K562 (cell line): Measurements from ENCODE around the gene ALKBH3. TPM values are rescaled to one million over a fixed set of nuclear protein-coding genes. Genes with fewer than 3 reads are reported as not detected.

Experiments used
- ATAC-seq: fragments of 200-7000 bp; cut with Tn5 transposase; 3 replicates; pipeline ENCODE4 v1.9.1; 2020; ENCODE audit warnings: moderate library complexity
- BruUV-seq: library from RNA; stranded (reverse); fragments of 400-500 nt; replicated peaks from 2 replicates; lab custom pipeline; 2021; lab: Mats Ljungman, UMichigan
- CTCF ChIA-PET: fragments of 300-600 bp; formaldehyde crosslinking; extraction: SDS; loops from one replicate; lab custom pipeline; 2021; ENCODE audit warnings: low intra/inter-chr PET ratio; lab: Yijun Ruan, JAX
- POLR2A ChIA-PET: fragments of 300-600, 350-650 bp; sonication (Branson Sonifier 250); formaldehyde crosslinking; extraction: SDS; loops from one replicate; lab custom pipeline; 2021; ENCODE audit warnings: antibody characterized with exemption, inconsistent platforms; lab: Yijun Ruan, JAX
- DNase-seq, 4 experiments: peaks; one replicate each; pipeline versions ENCODE4 v3.0.0 to v3.0.0-alpha.2; 2011 to 2018; ENCODE audit warnings: low spot score in 3 of 4, mixed read lengths in 3 of 4; ENCODE audit errors: extremely low read depth in 1 of 4
- FAIRE-seq: peaks from 2 replicates; lab custom pipeline; 2011; peaks lifted over from hg19 to GRCh38; lab: Jason Lieb, UNC
- H2AFZ ChIP-seq: 2 replicates; pipeline ENCODE4 v1.6.0; 2011; ENCODE audit warnings: low read depth, low read length, control low read depth, inconsistent platforms
- H3K27ac ChIP-seq: fragments of 200-600 bp; 3 replicates; pipeline ENCODE4 v1.8.0; 2011; ENCODE audit warnings: low read depth, mild to moderate bottlenecking, control low read depth, inconsistent platforms, low read length, moderate library complexity, mixed read lengths; ENCODE audit errors: extremely low read depth
- H3K27me3 ChIP-seq, 2 experiments: fragments of 300-600 bp in 1 of 2; 2 replicates in 1 of 2; 3 replicates in 1 of 2; pipeline versions ENCODE4 v1.6.0 to v1.8.0; 2011; ENCODE audit warnings: inconsistent platforms in 2 of 2, low read length in 2 of 2, mild to moderate bottlenecking in 1 of 2, mixed read lengths in 1 of 2, moderate library complexity in 1 of 2; ENCODE audit not compliant: control insufficient read depth in 2 of 2, insufficient read depth in 2 of 2
- H3K36me3 ChIP-seq: fragments of 300-600 bp; 3 replicates; pipeline ENCODE4 v1.8.0; 2011; ENCODE audit warnings: mild to moderate bottlenecking, low read length, inconsistent platforms; ENCODE audit not compliant: control insufficient read depth, insufficient read depth
- H3K4me1 ChIP-seq, 2 experiments: fragments of 200-600 bp in 1 of 2; replicated peaks in 1 of 2; 2 replicates in 1 of 2; 3 replicates in 1 of 2; pipeline versions ENCODE4 v1.5.1 to v1.8.0; 2011; ENCODE audit warnings: inconsistent platforms in 2 of 2, low read length in 2 of 2, mild to moderate bottlenecking in 1 of 2, mixed read lengths in 1 of 2, moderate library complexity in 1 of 2; ENCODE audit not compliant: control insufficient read depth in 2 of 2, insufficient read depth in 2 of 2
- H3K4me2 ChIP-seq: 2 replicates; pipeline ENCODE4 v1.6.1; 2011; ENCODE audit warnings: low read length, control low read depth, inconsistent platforms, mixed read lengths; ENCODE audit not compliant: insufficient read depth
- H3K4me3 ChIP-seq: fragments of 200-600 bp; sonication (generic), shearing (Covaris generic); 2 replicates; pipeline ENCODE4 v1.5.1; 2016; ENCODE audit warnings: control low read depth, inconsistent platforms
- H3K79me2 ChIP-seq: fragments of 200-600 bp; 3 replicates; pipeline ENCODE4 v1.8.0; 2011; ENCODE audit warnings: low read length, inconsistent platforms; ENCODE audit not compliant: control insufficient read depth, insufficient read depth
- H3K9ac ChIP-seq, 2 experiments: 2 replicates each; pipeline versions ENCODE4 v1.6.0 to v1.6.1; 2011; ENCODE audit warnings: low read depth in 2 of 2, low read length in 2 of 2, control low read depth in 1 of 2, inconsistent platforms in 1 of 2, mild to moderate bottlenecking in 1 of 2, mixed read lengths in 1 of 2; ENCODE audit not compliant: insufficient read depth in 1 of 2
- H3K9me1 ChIP-seq: one replicate; pipeline ENCODE4 v1.6.0; 2011; ENCODE audit warnings: inconsistent platforms, mild to moderate bottlenecking, low read length, moderate library complexity; ENCODE audit not compliant: control insufficient read depth, insufficient read depth
- H3K9me3 ChIP-seq: replicated peaks from 2 replicates; pipeline ENCODE4 v1.5.1; 2011; ENCODE audit warnings: low read depth, low read length, inconsistent platforms; ENCODE audit not compliant: control insufficient read depth, insufficient read depth
- H4K20me1 ChIP-seq: replicated peaks from 2 replicates; pipeline ENCODE4 v1.6.1; 2011; ENCODE audit warnings: low read length, inconsistent platforms, mixed read lengths; ENCODE audit not compliant: control insufficient read depth, insufficient read depth
- HNRNPL ChIP-seq: fragments of 200-400 bp; formaldehyde crosslinking; IDR thresholded peaks from 2 replicates; pipeline ENCODE4 v1.6.1; 2017; ENCODE audit warnings: low read depth, mild to moderate bottlenecking, low read length
- MEIS2 ChIP-seq: fragments of 450-650 bp; IDR thresholded peaks from 2 replicates; pipeline ENCODE4 v1.6.1; 2014; ENCODE audit warnings: mild to moderate bottlenecking; ENCODE audit not compliant: partially characterized antibody
- NEUROD1 ChIP-seq: fragments of 150-350 bp; IDR thresholded peaks from 2 replicates; pipeline ENCODE4 v1.6.1; 2014; ENCODE audit warnings: borderline replicate concordance, low read length, low read depth; ENCODE audit not compliant: partially characterized antibody
- PYGO2 ChIP-seq: fragments of 450-650 bp; IDR thresholded peaks from 2 replicates; pipeline ENCODE4 v1.6.1; 2016; ENCODE audit warnings: mild to moderate bottlenecking, missing genetic modification characterization, moderate library complexity, missing compliant biosample characterization
- TGIF2 ChIP-seq: sonication (generic); formaldehyde crosslinking; IDR thresholded peaks from 2 replicates; pipeline ENCODE4 v1.8.1; 2022; ENCODE audit warnings: mild to moderate bottlenecking, missing genetic modification reagents, moderate library complexity
- ZC3H11A ChIP-seq: IDR thresholded peaks from 2 replicates; pipeline ENCODE4 v1.6.1; 2012; ENCODE audit warnings: low read depth, low read length, improper control_type of control experiment
- ZNF143 ChIP-seq: sonication (generic); formaldehyde crosslinking; IDR thresholded peaks from 2 replicates; pipeline ENCODE4 v1.9.0; 2022; ENCODE audit warnings: mild to moderate bottlenecking, missing genetic modification reagents
- WGBS: fragments of 100-300 bp; shearing (Covaris generic); methylation state at CpG from one replicate; pipeline ENCODE4 v1.1.6; 2016; ENCODE audit warnings: low coverage, mixed read lengths; ENCODE audit not compliant: insufficient coverage; ENCODE audit errors: missing lambda C conversion rate; 5-methylcytosine and 5-hydroxymethylcytosine counted together
- in situ Hi-C: fragments of 300-500 bp; cut with MboI; formaldehyde crosslinking; loops from 4 replicates; pipeline ENCODE4 v1.15.0; 2018; ENCODE audit warnings: inconsistent platforms, mixed read lengths
- intact Hi-C: fragments of 100-400 bp; cut with micrococcal nuclease; formaldehyde crosslinking; loops from 2 replicates; pipeline ENCODE4 v1.14.2; 2022
- polyA plus RNA-seq, 8 experiments: library from polyadenylated mRNA; depleted of rRNA in 4 of 8; stranded (reverse) in 5 of 8; unstranded in 3 of 8; fragments of >200 nt; fragmentation: Nextera tagmentation in 2 of 8; fragmentation: Illumina TruSeq in 1 of 8; extraction: Ambion mirVana in 2 of 8; extraction: Trizol in 1 of 8; gene quantifications; 2 replicates each; pipeline versions ENCODE4 v1.2.1 to v1.2.3, GENCODE V29; 2011 to 2014; ENCODE audit warnings: inconsistent platforms in 1 of 8, missing spikeins in 1 of 8
- total RNA-seq, 7 experiments: library from RNA; depleted of rRNA in 6 of 7; stranded (reverse); fragments of >200 nt in 6 of 7; fragmentation: Illumina TruSeq in 2 of 7; extraction: Trizol in 2 of 7; gene quantifications; 2 replicates each; pipeline versions ENCODE4 v1.2.1 to v1.2.3, GENCODE V29; 2011 to 2021; ENCODE audit warnings: low replicate concordance in 1 of 7
- TF ChIP-seq, protein P1 (sequence below): sonication (generic); formaldehyde crosslinking; IDR thresholded peaks from 2 replicates; pipeline ENCODE4 v1.8.0; 2022; ENCODE audit warnings: mild to moderate bottlenecking, missing genetic modification reagents

The ALKBH3 gene
- total and polyA plus RNA-seq, 9 of the 15 experiments (the other 6 are each of a cell fraction or from before 2014, with no cell fraction given): 16.0 to 49.9 (median 36.5) TPM

DNA sequence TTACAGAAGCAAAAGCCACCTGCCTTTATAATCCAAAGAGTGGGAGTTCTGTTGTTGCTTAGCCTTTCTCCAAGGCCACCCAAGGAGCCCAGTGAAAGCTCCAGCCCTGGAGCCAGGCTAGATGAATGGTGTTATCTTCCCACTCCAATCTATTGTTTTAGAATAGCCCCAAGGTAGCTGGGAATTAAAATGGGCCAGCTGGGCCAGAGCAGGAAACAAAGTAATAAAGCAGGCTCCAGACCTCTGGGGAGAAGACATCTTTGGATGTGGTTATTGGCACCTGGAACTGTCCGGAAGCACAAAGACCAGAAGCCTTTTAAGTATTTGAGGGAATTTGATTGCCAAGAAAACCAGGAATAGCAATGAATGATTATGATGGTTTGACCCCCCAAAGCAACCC, 70.6 kb downstream of the ALKBH3 start:
- Histone ChIP-seq H3K4me2 (no peak overlapping the region), H4K20me1 (no peaks in the 10 kb centered on the region), H3K9me1 (no peaks in the 10 kb centered on the region)
- no peak for FAIRE-seq
- no peak for TF ChIP-seq MEIS2
- TF ChIP-seq HNRNPL: no peak
- TF ChIP-seq TGIF2 (CRISPR knock-in tag): no peak
- TF ChIP-seq, protein P1, sequence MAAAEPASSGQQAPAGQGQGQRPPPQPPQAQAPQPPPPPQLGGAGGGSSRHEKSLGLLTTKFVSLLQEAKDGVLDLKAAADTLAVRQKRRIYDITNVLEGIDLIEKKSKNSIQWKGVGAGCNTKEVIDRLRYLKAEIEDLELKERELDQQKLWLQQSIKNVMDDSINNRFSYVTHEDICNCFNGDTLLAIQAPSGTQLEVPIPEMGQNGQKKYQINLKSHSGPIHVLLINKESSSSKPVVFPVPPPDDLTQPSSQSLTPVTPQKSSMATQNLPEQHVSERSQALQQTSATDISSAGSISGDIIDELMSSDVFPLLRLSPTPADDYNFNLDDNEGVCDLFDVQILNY (CRISPR knock-in tag): no peak
- no peak for TF ChIP-seq NEUROD1
- no peak for TF ChIP-seq ZC3H11A
- no peak for TF ChIP-seq PYGO2
- no peak for TF ChIP-seq ZNF143 (CRISPR knock-in tag)
- TF ChIP-seq, all 486 proteins: peak for 0
- no peaks in the 10 kb centered on the region for H3K27me3 ChIP-seq
- H3K36me3 ChIP-seq: no peaks in the 10 kb centered on the region
- no peaks in the 10 kb centered on the region for H3K79me2 ChIP-seq
- H3K9me3 ChIP-seq: no peaks in the 10 kb centered on the region; the same call in none of the 2 replicates
- ATAC-seq: no peak
- 82% methylated on average over 1 of the region's 1 CpG for WGBS
- intact Hi-C loops (no loop called here), in situ Hi-C loops (no loop called here)
- ChIA-PET CTCF (no interaction called here), POLR2A (interaction anchor here (0.6 to 0.7 kb wide), 2 partner anchors 18 to 528 kb away, joined by 3 read pairs; no protein-coding TSS in a partner anchor)
- BruUV-seq: no TSS peak
- H3K27ac ChIP-seq: no peak overlapping the region; the same call in 2 of the 3 replicates
- H3K9ac ChIP-seq: 0 out of 4 replicates have a peak overlapping the region, but pooled peaks of 1 of the 2 experiments have one; percentile 66
- H3K4me1 ChIP-seq: peaks cover 14 to 52% of the 10 kb centered on the region in 2 experiments; a peak in 3 of 5 replicates
- peak in 2 of 4 experiments; percentile 6 to 7 for DNase-seq
- H2AFZ ChIP-seq: peak overlapping the region; percentile 28; the same call in 1 of the 2 replicates
- H3K4me3 ChIP-seq: no peak overlapping the region
